Ishikawa (cell line): ENCODE data around the gene PRKCH.

Experiments
- CEBPB ChIP-seq: IDR thresholded peaks from 2 replicates; pipeline ENCODE4 v1.6.1; 2012
- CREB1 ChIP-seq: IDR thresholded peaks from 2 replicates; pipeline ENCODE4 v1.6.1; 2012; ENCODE audit warnings: low read depth
- EGR1 ChIP-seq: IDR thresholded peaks from 2 replicates; pipeline ENCODE4 v1.6.1; 2012
- EP300 ChIP-seq: IDR thresholded peaks from 2 replicates; pipeline ENCODE4 v1.6.1; 2012; ENCODE audit warnings: borderline replicate concordance
- FOXM1 ChIP-seq: IDR thresholded peaks from 2 replicates; pipeline ENCODE4 v1.6.1; 2012; ENCODE audit warnings: low read depth, borderline replicate concordance
- RAD21 ChIP-seq: IDR thresholded peaks from 2 replicates; pipeline ENCODE4 v1.6.1; 2012; ENCODE audit warnings: low read depth
- TAF1 ChIP-seq: IDR thresholded peaks from 2 replicates; pipeline ENCODE4 v1.6.1; 2012; ENCODE audit warnings: low read depth, mild to moderate bottlenecking
- TCF12 ChIP-seq: IDR thresholded peaks from 2 replicates; pipeline ENCODE4 v1.6.1; 2012; ENCODE audit warnings: low read depth
- YY1 ChIP-seq: IDR thresholded peaks from 2 replicates; pipeline ENCODE4 v1.6.1; 2012; ENCODE audit warnings: low read depth
- ZBTB7A ChIP-seq: IDR thresholded peaks from 2 replicates; pipeline ENCODE4 v1.6.1; 2012; ENCODE audit warnings: low read depth
- TF ChIP-seq, protein P1 (sequence below): IDR thresholded peaks from 2 replicates; pipeline ENCODE4 v1.6.1; 2012
- TF ChIP-seq, protein P2 (sequence below): IDR thresholded peaks from 2 replicates; pipeline ENCODE4 v1.6.1; 2012; ENCODE audit warnings: low read depth, mild to moderate bottlenecking

- TF ChIP-seq RAD21 (no peak), EGR1 (no peak), TCF12 (no peak), EP300 (no peak), FOXM1 (no peak), YY1 (no peak), CEBPB (no peak), ZBTB7A (no peak), TAF1 (no peak), CREB1 (no peak)
- TF ChIP-seq, protein P1, sequence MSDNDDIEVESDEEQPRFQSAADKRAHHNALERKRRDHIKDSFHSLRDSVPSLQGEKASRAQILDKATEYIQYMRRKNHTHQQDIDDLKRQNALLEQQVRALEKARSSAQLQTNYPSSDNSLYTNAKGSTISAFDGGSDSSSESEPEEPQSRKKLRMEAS: no peak
- TF ChIP-seq, protein P2, sequence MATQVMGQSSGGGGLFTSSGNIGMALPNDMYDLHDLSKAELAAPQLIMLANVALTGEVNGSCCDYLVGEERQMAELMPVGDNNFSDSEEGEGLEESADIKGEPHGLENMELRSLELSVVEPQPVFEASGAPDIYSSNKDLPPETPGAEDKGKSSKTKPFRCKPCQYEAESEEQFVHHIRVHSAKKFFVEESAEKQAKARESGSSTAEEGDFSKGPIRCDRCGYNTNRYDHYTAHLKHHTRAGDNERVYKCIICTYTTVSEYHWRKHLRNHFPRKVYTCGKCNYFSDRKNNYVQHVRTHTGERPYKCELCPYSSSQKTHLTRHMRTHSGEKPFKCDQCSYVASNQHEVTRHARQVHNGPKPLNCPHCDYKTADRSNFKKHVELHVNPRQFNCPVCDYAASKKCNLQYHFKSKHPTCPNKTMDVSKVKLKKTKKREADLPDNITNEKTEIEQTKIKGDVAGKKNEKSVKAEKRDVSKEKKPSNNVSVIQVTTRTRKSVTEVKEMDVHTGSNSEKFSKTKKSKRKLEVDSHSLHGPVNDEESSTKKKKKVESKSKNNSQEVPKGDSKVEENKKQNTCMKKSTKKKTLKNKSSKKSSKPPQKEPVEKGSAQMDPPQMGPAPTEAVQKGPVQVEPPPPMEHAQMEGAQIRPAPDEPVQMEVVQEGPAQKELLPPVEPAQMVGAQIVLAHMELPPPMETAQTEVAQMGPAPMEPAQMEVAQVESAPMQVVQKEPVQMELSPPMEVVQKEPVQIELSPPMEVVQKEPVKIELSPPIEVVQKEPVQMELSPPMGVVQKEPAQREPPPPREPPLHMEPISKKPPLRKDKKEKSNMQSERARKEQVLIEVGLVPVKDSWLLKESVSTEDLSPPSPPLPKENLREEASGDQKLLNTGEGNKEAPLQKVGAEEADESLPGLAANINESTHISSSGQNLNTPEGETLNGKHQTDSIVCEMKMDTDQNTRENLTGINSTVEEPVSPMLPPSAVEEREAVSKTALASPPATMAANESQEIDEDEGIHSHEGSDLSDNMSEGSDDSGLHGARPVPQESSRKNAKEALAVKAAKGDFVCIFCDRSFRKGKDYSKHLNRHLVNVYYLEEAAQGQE: no peak
Measured at GRCh38 chr14:61443481-61443880, 122.1 kb downstream of the PRKCH start.
